Measurements from ENCODE around the gene ZNF805.

Gene ZNF805

DNA sequence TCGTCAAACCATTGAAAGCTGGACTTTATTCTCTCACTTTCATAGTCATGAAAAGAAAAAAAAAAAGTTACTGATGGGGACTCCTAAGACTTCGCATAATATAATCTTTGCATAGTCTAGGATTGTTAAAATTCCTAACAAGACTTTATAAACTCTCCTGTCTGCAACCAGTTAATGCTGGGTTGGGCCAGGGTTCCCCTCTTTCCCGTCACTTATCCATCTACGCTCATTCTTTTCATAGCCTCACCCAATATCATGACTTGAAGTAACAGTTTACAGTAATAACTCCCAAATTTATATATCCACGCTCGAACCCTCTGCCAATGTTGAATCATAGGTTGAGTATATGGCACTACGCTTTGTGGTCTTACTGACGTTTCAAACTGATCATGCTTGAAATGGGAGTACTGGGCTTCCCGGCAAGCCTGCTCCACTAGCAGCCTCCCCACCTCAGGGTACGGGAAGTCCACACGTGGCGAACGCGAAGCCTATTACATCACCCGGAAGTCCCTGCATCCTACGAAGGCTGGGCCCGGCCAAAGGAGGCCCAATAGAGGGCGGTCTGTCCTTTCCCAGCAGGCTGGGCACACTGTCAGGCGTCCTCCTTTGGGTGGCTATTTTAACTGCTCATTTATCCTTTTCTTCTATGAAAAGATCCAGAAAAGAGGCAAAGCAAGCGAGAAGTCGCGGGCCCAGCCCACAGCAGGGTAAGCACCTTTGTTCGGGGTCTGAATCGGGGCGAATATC lies 39.2 kb downstream of the ZNF805 start:
- DNase-seq (ENCODE audit: low read depth): peak; percentile 96
- TF ChIP-seq CTCF (IDR thresholded peaks at IDR 0.05; ENCODE audit: insufficient read depth, low read depth, low read length, missing control alignments): peak; percentile 25
- H3K4me3 ChIP-seq (ENCODE audit: low read depth, low read length): peak overlapping the region; percentile 85

DNA sequence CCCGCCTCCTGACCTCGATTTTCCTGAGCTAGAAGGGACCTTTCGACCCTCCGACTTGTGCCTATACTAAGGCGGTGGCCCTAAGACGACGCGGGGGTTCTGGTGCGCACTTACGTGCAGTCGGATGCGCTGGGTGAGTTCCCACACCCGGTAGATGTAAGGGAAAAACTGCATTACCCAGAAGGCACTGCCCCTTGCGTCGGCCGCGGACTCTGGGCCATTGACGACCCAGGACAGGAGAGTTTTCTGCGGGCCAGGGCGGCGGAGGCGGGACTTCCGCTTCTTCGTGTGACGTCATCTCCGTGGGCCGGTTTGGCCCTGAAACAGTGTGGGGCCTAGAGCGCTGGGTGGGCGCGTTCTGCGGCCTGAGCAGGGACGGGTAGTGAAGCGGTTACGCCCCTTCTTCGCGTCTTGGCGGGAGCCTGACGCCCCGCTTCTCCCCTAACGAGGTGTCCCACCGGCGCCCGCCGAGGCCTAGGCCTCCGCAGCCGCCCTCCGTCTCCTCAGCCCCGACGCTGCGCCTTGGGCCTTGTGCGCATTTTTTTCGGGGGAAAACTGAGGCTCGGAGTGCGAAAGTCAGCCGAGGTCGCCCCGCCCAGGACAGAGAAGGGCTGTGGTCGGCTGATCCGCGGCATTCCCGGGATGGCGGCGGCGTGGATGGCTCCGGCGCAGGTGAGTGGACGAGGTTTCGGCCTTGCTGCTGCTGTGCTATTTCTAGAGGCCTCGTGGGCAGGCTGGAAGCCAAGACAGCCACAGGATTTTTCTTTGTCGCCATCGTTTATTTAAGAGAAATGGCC lies 39.9 kb downstream of the ZNF805 start, which contains the start of gene ZNF460:
ZNF460 (plus strand) TSS at position 321 of the 797 bp plus-strand sequence; CDS start at position 643, 322 bp downstream.
- peak within 1 kb of the TSS; percentile 85 for H3K4me3 ChIP-seq (ENCODE audit: low read depth, low read length)
- TF ChIP-seq CTCF (IDR thresholded peaks at IDR 0.05; ENCODE audit: insufficient read depth, low read depth, low read length, missing control alignments): no peak
- DNase-seq (ENCODE audit: low read depth): peak; percentile 99

DNA sequence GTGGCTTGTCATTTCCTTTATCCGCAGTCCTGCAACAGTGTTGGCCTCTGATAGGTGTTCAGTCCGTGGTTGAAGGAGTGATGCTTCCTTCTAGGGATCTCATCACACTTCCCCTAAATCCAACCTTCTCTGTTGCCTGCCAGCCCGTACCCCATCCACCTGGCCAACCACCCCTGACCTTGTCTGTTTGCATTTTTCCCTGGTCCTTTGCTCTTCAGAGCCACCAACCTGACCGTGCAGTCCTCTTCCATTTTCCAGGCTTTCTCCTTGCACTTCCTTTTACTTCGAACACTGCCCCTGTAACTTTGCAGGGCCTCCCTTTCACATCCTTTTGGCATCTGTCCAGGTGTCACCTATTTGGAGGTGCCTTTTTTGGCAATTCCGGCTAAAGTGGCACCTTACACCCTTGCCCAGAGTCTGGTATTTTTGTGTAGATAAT lies 40.5 kb downstream of the ZNF805 start:
- DNase-seq (ENCODE audit: low read depth): peak; percentile 78
- TF ChIP-seq CTCF (IDR thresholded peaks at IDR 0.05; ENCODE audit: insufficient read depth, low read depth, low read length, missing control alignments): no peak
- peak overlapping the region; percentile 85 for H3K4me3 ChIP-seq (ENCODE audit: low read depth, low read length)

GRCh38 chr19:57282011-57282643 lies 41.7 kb downstream of the ZNF805 start:
- peak; percentile 51 for DNase-seq (ENCODE audit: low read depth)
- TF ChIP-seq CTCF (IDR thresholded peaks at IDR 0.05; ENCODE audit: insufficient read depth, low read depth, low read length, missing control alignments): no peak
- H3K4me3 ChIP-seq (ENCODE audit: low read depth, low read length): peak overlapping the region; percentile 85

GRCh38 chr19:57288373-57288772 lies 47.9 kb downstream of the ZNF805 start:
- no peak overlapping the region for H3K4me3 ChIP-seq (ENCODE audit: low read depth, low read length)
- no peak for DNase-seq (ENCODE audit: low read depth)
- TF ChIP-seq CTCF (IDR thresholded peaks at IDR 0.05; ENCODE audit: insufficient read depth, low read depth, low read length, missing control alignments): no peak

GRCh38 chr19:57290970-57291369 lies 50.5 kb downstream of the ZNF805 start:
- no peak for TF ChIP-seq CTCF (IDR thresholded peaks at IDR 0.05; ENCODE audit: insufficient read depth, low read depth, low read length, missing control alignments)
- H3K4me3 ChIP-seq (ENCODE audit: low read depth, low read length): no peak overlapping the region
- no peak for DNase-seq (ENCODE audit: low read depth)

Measured in GM12865 (cell line).